SW480 (cell line): ENCODE results near the gene KIAA0513.
"Not testable (repeated sequence)": the region's sequence is repeated elsewhere in the genome, so short reads cannot be mapped to it uniquely, and the experiment has no call there.

Source experiments
- DNase-seq: peaks from one replicate; pipeline ENCODE4 v3.0.0-alpha.2; 2016; ENCODE audit warnings: low spot score

KIAA0513 gene

DNA sequence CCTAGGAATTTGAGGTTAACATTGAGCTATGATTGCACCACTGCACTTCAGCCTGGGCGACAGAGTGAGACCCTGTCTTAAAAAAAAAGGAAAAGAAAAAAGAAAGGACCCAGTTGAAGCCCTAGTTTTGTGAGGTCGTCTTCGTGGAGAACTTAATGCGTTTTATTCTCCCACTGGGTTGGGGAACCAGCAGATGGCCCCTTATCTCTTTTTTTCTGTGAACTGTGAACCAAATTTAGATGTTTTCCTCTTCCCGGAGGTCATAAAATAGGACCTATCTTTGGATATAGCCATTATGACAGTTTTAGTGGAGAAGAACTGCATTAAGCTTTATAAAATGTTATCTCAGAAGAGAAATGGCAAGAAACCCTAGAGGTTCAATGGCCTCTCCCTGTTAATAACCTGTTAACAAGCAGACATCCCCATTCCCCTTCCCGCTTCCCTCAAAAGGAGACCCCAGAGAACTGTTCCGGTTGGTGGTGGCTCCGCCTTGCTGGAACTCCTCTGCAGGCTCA lies 23.5 kb downstream of the KIAA0513 start:
- DNase-seq: no peak

DNA sequence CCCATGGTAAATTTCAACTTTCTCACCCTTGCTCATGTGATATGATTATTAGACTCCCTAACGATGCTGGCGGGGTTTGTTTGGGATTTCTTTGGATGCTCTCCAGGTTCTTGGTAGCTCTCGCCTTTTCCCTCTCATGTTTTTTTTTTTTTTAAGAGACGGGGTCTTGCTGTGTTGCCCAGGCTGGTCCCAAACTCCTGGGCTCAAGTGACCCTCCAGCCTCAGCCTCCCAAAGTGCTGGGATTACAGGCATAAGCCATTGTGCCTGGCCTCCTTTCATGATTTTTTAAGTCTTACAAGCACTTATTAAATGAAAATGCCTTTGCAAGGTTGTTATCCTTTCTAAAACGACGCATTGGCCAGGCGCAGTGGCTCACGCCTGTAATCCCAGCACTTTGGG lies 24.1 kb downstream of the KIAA0513 start:
- no peak for DNase-seq

DNA sequence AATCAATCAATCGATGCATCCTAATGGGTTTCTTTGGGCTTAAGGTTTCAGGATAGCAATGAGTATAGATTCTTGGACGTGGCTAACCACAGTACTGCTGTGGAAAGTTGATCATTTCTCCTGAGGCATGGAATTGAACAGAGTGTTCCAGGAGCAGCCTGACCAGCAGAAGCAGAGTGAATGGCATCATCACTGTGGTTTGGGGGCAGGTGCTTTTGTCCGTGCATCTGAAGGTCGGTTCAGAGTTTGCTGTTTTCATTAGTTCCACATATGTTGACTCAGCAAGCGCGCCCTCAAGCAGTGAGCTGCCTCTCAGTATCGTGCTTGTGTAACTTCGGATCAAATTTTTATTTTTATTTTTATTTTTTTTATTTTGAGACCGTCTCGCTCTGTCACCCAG lies 24.9 kb downstream of the KIAA0513 start:
- no peak for DNase-seq

DNA sequence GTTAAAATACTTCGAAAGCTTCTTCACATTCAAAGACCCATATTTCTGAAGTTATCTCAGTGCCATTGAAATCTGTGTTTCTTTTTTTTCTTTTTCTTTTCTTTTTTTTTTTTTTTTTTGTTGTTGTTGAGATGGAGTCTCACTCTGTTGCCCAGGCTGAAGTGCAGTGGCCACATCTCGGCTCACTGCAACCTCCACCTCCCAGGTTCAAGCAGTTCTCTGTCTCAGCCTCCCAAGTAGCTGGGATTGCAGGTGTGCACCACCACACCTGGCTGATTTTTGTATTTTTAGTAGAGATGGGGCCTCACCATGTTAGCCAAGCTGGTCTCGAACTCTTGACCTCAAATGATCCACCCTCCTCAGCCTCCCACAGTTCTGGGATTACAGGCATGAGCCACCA lies 26.7 kb downstream of the KIAA0513 start:
- DNase-seq: not testable (repeated sequence)

DNA sequence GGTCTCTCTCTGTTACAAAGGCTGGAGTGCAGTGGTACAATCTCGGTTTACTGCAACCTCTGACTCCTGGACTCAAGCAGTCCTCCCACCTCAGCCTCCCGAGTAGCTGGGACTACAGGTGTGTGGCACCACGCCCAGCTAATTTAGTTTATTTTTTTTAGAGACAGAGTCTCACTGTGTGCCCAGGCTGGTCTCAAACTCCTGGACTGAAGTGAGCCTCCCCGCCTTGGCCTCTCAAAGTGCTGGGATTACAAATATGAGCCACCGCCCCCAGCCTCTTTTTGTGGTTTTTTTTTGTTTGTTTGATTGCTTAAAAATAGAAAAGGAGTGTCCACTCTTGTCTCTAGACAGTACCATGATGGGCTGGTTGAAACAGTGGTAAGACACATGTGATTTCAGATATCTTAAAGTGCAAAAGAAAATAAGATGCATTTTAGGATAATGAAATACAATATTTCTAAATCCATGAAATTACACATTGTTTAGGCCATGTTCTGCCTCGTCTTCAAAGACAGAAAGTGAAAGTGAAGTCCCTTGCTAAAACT lies 27.4 kb downstream of the KIAA0513 start:
- DNase-seq: no peak

DNA sequence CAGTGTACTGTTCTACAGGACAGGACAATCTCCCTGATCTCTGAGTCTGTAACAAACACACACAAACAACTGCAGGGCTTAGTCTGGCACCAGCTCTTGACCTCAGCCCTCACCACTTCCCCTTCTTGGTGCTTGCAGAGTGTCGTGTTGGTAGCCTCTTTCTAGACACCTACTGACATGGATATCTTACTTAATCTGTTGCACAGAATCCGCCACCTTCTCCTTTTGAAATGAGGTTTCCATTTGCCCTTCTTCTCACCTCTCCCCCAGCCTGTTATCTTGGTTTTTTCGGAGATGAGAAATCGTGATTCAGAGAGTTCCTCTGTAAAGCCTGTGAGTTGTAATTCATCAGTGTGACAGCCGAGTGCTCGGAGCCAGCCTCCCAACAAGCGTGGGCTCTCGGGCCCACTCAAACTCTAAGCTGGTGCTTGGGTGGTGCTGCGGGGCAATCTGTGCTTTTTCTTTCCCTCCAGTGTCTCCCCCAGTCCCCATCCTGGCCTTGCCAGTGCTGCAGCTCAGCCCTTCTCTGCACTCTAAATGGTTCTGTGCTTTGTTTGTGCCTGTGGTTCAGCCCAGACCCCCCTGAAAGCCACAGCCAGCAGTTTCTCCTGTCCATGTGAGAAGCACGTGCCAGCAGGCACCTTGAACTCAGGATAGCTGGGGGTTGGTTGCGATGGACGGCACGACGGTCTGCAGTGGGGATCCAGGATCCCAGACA lies 28.1 kb downstream of the KIAA0513 start:
- no peak for DNase-seq

DNA sequence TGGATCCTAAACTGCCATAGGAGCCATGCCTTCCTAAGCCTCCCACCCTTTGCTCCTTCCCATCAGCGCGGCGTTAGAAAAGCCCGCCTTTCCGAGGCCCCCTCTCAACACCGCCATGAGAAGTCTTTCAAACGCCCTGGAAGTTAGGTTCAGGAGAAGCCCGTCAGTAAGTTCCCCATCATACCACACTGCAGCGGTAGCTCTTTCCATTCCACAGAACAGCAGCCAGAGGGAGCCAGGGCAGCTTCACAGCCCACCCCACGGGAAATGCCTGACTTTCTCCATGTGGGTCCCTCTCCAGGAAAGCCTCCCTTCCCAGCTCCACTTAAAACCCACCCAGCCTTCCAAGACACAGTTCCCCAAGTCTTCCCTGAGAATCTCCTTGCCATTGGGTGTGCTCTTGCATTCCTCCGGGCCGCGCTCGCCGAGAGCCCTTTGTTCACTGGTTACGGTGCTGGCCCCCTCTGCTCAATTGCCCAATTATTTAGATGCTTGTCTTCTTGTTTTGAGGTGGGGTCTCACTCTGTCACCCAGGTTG lies 28.7 kb downstream of the KIAA0513 start:
- DNase-seq: no peak

DNA sequence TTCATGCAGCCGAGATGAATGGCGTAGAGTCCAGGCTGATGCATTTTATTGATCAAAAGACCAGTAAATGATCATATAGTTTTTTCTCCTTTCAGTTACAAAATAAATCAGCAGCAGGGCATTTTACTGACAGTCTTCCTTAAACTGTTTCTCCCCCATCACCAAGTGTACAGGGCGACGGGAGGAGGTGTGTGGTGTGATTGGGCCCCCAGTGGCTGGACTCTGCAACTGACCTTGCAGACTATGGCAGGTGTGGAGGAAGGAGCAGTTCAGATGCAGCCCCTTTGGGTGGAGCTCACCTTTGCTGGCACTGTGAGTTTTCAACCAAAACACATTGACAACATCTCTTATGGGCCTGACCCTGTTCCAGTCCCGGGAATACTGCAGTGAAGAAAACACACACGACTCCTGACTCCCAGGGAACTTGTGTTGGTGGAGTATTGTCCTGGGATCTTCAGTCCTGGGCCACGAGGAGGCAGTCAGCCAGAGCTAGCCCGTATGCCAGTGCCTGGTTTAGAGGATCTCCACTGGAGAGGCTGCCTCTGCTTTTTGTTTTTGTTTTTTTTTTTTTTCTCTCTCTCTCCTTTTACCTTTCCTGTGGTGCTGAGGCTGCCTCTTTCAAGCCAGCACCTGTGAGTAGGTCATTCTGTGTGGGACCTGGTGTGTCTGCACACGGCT lies 29.8 kb downstream of the KIAA0513 start:
- DNase-seq: peak; percentile 23

DNA sequence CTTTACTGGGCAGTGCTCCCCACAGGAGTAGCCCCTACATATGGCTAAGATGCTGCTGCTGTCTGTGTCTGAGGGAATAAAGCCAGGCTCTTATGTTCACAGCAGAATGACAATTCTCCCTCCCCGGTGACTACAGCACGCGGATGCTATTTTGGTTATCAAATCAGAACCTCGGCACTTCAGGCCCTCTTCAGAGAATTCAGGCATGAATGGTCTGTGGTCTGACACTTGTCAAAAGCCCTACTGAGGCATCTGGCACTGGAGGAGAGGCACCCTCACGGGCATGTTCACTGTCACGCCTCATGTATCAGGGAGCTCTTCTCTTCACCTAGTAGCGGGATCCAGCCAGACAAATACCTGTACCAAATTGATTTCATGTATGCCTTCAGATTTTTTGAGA lies 30.4 kb downstream of the KIAA0513 start:
- DNase-seq: no peak

DNA sequence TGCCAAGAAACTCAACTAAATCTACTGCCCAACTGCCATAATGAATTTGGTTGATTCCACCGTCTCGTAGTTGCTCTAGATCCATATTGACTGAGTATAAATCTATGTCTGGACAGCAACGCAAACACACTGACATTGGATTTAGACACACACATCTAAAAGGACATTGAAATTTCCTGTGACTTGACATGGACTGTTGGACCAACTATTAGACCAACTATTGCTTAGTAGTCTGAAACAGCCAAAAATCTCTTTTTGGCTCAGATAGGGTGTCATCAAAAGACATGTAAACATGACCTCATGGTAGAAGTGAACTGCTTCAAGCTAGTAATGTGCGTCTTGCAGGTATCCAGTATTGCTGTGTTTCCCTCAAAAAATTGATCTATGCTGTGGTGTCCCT lies 31.3 kb downstream of the KIAA0513 start:
- DNase-seq: no peak

DNA sequence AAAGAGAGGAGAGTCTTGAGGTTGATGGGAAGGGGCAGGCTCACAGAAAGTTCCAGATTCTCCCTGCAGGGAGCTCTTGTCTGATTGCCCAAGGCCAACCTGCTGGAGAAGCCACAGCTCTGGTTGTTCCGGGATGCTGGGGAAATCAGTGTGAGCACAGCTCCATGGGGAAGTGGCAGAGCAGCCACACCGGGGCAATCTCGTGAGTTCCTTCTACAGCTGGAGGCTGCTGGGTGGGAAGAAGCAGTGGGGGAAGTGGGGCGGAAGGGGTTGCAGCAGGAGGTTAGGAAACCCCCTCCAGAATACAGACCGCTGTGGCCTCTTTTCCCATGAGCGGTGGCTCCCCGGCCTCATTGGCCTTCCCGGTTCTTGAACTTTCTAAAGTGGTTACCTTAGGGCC lies 34.0 kb downstream of the KIAA0513 start:
- no peak for DNase-seq

DNA sequence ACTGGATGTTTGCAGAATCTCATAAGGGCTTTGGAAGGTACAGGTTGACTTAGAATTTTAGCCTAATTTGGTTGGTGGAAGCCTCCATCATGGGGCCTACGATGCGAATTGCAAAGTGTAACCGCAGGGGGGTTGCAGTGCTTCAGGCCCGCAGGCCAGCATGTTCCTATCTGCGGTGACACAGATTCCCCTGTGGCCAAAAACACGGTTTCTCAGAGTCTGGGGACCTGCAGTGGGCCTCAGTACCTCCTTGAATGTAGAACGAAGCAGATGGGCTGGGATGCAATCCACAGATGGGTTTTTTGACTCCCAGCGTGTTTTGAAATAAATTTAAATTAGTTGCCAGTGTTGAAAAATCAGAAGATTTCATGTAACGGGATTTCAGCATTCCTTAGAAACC lies 34.7 kb downstream of the KIAA0513 start:
- no peak for DNase-seq

DNA sequence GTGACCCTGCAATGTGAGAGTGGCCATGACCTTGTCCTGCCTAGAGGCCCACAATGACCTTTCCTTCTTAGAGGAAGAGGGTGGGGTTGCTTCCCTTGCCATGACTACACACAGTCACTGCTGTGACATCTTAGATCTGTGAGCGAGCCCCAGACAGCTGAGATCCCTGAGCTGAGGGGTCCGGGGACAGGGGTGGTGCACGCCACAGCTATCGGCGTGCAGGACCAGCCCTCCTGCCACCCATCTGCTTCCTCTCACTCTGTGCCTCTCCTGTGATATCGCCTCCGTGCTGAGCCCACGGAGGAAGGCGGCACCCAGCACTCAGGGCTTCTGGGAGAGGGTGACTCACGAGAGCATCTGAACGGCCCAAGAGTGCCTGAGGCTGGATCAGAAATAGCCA lies 35.2 kb downstream of the KIAA0513 start:
- DNase-seq: no peak

DNA sequence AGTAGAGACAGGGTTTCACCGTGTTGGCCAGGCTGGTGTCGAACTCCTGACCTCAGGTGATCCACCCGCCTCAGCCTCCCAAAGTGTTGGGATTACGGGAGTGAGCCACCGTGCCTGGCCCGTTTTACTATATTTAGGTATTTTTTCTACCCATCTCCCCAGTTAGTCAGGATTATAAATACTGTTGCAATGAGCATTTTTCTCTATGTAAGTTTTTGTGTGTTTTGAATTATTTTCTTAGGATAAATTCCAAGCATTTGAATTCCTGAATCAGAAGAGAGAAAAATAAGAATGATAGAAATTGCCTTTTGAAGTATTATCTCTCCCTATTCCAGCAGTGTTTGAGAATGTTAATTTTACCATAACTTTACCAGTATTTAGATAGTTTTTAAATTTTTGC lies 36.6 kb downstream of the KIAA0513 start:
- no peak for DNase-seq

DNA sequence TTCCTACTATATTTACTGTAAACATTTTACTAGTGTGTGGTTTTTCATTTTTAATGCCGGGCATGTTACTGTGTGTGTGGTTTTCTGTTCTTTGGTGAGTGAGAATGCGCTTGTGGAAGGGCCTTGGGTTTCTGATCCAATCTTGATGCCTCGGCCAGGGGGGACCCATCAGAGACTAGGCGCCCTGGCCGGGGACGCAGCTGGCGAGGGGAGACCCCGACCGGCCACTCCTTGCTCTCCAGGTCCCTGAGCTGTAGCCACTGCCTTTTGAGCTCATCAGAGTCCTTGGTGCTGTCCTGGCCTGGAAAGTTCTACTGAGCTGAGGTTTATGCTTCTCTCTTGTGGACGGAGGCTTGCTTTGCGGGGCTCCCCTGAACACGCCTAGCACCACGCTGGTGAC lies 37.5 kb downstream of the KIAA0513 start:
- DNase-seq: no peak

DNA sequence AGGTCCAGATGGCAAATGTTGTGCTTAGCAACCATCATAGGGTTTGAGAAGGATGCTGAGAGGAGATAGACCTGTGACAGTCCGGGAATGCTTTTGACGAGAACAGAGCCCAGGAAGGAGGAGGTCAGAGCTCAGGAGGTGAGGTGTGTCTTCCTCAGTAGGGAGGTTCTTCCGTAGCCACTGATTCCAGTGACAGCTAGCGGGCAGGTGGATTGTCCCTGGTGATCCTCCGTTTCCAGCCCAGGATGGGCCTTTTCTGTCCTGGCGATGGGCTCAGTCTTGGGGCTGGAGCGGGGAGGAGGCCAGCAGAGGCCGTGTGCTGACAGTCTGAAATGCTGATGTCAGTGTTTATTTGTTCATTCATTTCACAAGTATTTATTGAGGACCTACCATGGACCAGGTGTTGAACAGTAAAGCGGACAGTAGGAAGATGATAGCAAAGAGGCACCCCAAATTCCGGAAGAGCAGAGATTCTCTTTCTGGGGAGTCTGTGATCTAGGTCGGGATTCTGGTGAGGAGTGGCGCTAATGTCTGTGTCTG lies 38.8 kb downstream of the KIAA0513 start:
- DNase-seq: no peak

DNA sequence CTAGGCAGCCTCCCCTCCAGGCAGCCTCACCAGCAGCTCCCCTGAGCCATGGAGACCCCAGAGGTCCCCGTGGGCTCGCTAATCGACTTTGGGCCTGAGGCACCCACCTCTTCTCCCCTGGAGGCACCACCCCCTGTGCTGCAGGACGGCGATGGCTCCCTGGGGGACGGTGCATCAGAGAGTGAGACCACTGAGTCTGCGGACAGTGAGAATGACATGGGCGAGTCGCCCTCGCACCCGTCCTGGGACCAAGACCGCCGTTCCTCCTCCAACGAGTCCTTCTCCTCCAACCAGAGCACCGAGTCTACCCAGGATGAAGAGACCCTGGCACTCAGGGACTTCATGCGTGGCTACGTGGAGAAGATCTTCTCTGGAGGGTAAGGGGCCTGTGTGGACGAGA lies 39.4 kb downstream of the KIAA0513 start:
- no peak for DNase-seq

DNA sequence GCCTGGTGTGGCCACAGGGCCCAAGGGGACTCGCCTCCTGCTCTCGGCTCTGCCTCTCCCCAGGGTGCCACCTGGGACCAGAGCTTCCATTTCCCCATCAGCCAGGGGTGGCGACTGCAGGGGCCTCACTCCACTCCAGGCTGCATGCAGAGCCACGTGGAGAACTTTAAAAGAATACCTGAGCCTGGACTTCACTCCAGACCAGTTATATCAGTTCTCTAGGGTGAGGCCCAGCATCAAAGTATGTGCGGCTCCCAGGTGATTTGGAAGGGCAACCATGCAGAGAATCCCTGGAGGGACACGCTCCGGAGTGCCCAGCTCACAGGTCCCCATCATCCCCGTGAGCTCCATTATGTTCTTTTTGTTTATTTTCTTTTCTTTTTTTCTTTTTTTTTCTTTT lies 39.8 kb downstream of the KIAA0513 start:
- no peak for DNase-seq

DNA sequence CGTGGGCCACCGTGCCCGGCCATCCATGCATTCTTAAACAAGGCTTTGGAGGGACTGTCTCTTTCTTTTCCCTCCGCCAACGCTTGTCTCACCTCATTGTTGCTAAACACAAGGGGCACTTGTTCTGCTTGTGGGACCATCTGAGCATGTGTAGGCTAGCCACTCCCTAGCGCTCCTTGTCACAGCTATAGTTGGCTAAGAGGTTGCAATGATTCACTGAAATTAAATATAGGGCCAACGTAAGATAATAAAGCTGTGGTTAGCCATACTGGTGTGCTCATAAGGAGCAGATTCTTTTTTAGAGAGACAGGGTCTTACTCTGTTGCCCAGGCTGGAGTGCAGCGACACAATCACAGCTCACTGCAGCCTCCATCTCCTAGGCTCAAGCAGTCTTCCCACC lies 41.2 kb downstream of the KIAA0513 start:
- DNase-seq: no peak

DNA sequence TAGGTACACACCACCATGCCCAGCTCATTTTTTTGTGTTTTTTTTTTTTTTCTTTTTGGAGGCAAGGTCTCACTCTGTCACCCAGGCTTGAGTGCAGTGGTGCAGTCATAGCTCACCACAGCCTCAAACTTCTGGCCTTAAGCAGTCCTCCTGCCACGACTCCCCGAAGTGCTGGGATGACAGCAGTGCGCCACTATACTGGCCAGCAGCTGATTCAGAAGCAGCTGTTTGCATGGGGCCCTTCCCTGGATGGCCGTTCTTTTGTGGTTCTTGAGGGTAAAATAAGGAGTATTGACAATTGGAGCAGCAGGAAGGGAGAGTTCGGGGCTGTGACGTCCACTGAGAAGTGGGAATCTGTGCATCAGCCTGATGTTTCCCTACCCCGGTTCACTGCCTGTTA lies 41.6 kb downstream of the KIAA0513 start:
- no peak for DNase-seq

DNA sequence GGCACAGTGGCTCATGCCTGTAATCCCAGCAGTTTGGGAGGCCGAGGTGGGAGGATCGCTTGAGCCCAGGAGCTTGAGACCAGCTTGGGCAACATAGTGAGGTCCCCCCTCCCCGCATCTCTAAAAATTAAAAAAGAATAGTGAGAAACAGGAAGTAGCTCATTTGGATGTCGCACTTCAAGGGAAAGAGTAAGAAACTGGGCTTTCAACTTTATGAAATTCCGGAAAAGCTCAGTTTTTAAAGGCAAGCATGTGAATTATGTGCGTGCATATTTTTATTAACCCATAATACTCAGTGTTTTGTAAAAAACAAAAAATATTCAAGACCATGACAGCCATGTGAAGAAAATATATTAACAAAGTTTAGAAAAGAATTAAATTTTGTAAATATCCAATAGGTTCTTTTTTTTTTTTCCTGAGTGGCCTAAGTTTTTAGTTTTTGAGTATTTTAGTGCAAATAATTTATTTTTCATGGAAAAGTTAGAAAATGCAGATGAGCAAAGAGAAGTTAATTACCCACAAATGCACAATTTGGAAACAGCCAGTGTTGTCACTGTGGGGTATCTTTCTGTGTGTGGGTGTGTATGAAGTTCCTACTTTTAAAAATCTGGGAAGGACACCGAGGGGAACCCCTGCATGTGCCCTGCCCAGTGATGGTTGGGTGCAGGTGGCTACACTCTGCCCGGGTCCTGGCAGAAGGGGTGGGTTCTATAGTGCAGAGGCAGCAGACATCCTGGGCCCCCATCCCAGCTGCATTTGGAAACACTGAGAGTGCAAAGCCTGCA lies 44.7 kb downstream of the KIAA0513 start:
- DNase-seq: no peak

DNA sequence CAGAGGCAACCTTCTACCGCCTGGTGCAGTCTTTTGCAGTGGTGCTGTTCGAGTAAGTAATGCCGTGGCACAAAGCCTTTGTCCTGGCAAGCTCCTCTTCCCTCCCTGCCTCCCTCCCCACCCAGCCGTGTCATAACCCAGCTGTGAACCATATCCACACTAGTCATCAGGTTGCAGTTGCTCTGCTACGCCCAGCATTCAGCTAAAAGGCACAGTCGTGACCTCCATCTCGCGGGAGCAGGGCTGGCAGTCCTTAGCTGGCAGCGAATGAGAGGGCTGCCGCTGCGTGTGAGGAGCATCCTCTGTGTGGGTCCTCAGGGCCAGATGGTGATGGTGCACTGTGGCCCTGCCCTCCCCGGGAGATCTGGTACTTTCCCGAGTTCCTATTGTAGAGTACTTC lies 45.4 kb downstream of the KIAA0513 start:
- no peak for DNase-seq
